H9 (cell line): ENCODE measurements around the gene PPP1CB. TPM values are rescaled to one million over a fixed set of nuclear protein-coding genes. Genes with fewer than 3 reads are reported as not detected.

Source experiments
- DNase-seq: peaks from one replicate; pipeline ENCODE4 v3.0.0-alpha.2; 2017
- H2AFZ ChIP-seq: one replicate; pipeline ENCODE4 v1.6.1; 2013; ENCODE audit warnings: mild to moderate bottlenecking, low read length, control low read depth, moderate library complexity
- H2AK5ac ChIP-seq: 2 replicates; pipeline ENCODE4 v1.6.1; 2013; ENCODE audit warnings: low read length, control low read depth, mixed read lengths; ENCODE audit not compliant: insufficient read length
- H2BK120ac ChIP-seq: one replicate; pipeline ENCODE4 v1.6.1; 2013; ENCODE audit warnings: low read depth, mild to moderate bottlenecking, low read length, control low read depth, inconsistent platforms; ENCODE audit not compliant: poor library complexity, severe bottlenecking
- H2BK12ac ChIP-seq: 2 replicates; pipeline ENCODE4 v1.6.1; 2013; ENCODE audit warnings: low read length, control low read depth, mixed read lengths, low read depth; ENCODE audit not compliant: insufficient read length
- H2BK15ac ChIP-seq: 2 replicates; pipeline ENCODE4 v1.6.1; 2013; ENCODE audit warnings: low read depth, low read length, control low read depth
- H2BK20ac ChIP-seq: one replicate; pipeline ENCODE4 v1.6.1; 2013; ENCODE audit warnings: low read depth, mild to moderate bottlenecking, low read length, control low read depth, inconsistent platforms; ENCODE audit not compliant: poor library complexity, severe bottlenecking
- H2BK5ac ChIP-seq: 2 replicates; pipeline ENCODE4 v1.6.1; 2013; ENCODE audit warnings: low read length, control low read depth, mixed read lengths; ENCODE audit not compliant: insufficient read length
- H3K14ac ChIP-seq: 2 replicates; pipeline ENCODE4 v1.6.1; 2013; ENCODE audit warnings: low read length, control low read depth; ENCODE audit not compliant: insufficient read depth
- H3K18ac ChIP-seq: 2 replicates; pipeline ENCODE4 v1.6.1; 2013; ENCODE audit warnings: low read depth, mild to moderate bottlenecking, mixed read lengths, low read length, control low read depth; ENCODE audit not compliant: insufficient read length
- H3K23ac ChIP-seq: 2 replicates; pipeline ENCODE4 v1.6.1; 2013; ENCODE audit warnings: low read length, control low read depth, mixed read lengths, low read depth; ENCODE audit not compliant: insufficient read length
- H3K23me2 ChIP-seq: 2 replicates; pipeline ENCODE4 v1.6.1; 2013; ENCODE audit warnings: low read depth, mild to moderate bottlenecking, mixed read lengths, low read length, control low read depth; ENCODE audit not compliant: insufficient read length, poor library complexity, severe bottlenecking
- H3K27ac ChIP-seq: 2 replicates; pipeline ENCODE4 v1.5.1; 2013; ENCODE audit warnings: low read length, control low read depth, mixed read lengths, low read depth; ENCODE audit not compliant: insufficient read length
- H3K27me3 ChIP-seq: 2 replicates; pipeline ENCODE4 v1.6.1; 2013; ENCODE audit warnings: low read length, control low read depth, inconsistent platforms; ENCODE audit not compliant: insufficient read depth
- H3K4ac ChIP-seq: 2 replicates; pipeline ENCODE4 v1.6.1; 2013; ENCODE audit warnings: low read depth, mild to moderate bottlenecking, control low read depth, inconsistent platforms, low read length, moderate library complexity
- H3K4me1 ChIP-seq: 2 replicates; pipeline ENCODE4 v1.6.1; 2013; ENCODE audit warnings: low read length, control low read depth, inconsistent platforms; ENCODE audit not compliant: insufficient read depth
- H3K4me2 ChIP-seq: 2 replicates; pipeline ENCODE4 v1.6.1; 2013; ENCODE audit warnings: low read length, control low read depth, mixed read lengths; ENCODE audit not compliant: insufficient read length, insufficient read depth
- H3K56ac ChIP-seq: 2 replicates; pipeline ENCODE4 v1.6.1; 2013; ENCODE audit warnings: low read depth, mild to moderate bottlenecking, mixed read lengths, low read length, control low read depth; ENCODE audit not compliant: insufficient read length
- H3K79me1 ChIP-seq: 2 replicates; pipeline ENCODE4 v1.6.1; 2013; ENCODE audit warnings: low read depth, mild to moderate bottlenecking, moderate library complexity, low read length, control low read depth, inconsistent platforms; ENCODE audit not compliant: insufficient read depth, poor library complexity, severe bottlenecking
- H3K79me2 ChIP-seq: 2 replicates; pipeline ENCODE4 v1.6.1; 2013; ENCODE audit warnings: low read length, control low read depth, inconsistent platforms; ENCODE audit not compliant: insufficient read depth
- H3K9ac ChIP-seq: 2 replicates; pipeline ENCODE4 v1.6.1; 2013; ENCODE audit warnings: low read length, control low read depth, mixed read lengths; ENCODE audit not compliant: insufficient read length; ENCODE audit errors: extremely low read depth
- H3K9me3 ChIP-seq: one replicate; pipeline ENCODE4 v1.6.1; 2013; ENCODE audit warnings: low read depth, low read length, inconsistent platforms; ENCODE audit not compliant: control insufficient read depth
- H3T11ph ChIP-seq: one replicate; pipeline ENCODE4 v1.6.1; 2013; ENCODE audit warnings: mild to moderate bottlenecking, low read length, control low read depth, inconsistent platforms
- H4K20me1 ChIP-seq: one replicate; pipeline ENCODE4 v1.6.1; 2013; ENCODE audit not compliant: control insufficient read depth, insufficient read length, insufficient read depth
- H4K5ac ChIP-seq: 2 replicates; pipeline ENCODE4 v1.6.1; 2013; ENCODE audit warnings: low read depth, mild to moderate bottlenecking, mixed read lengths, low read length, control low read depth; ENCODE audit not compliant: insufficient read length
- H4K8ac ChIP-seq: replicated peaks from 2 replicates; pipeline ENCODE4 v1.6.1; 2013; ENCODE audit warnings: low read length, control low read depth, mixed read lengths, low read depth; ENCODE audit not compliant: insufficient read length
- H4K91ac ChIP-seq: 2 replicates; pipeline ENCODE4 v1.6.1; 2013; ENCODE audit warnings: low read depth, mild to moderate bottlenecking, moderate library complexity, mixed read lengths, low read length, control low read depth; ENCODE audit not compliant: insufficient read length
- H3K27ac Mint-ChIP-seq, 3 experiments: 2 replicates in 2 of 3; 3 replicates in 1 of 3; pipeline ENCODE4 v1.8.0; 2020 to 2021; ENCODE audit warnings: mixed read lengths in 3 of 3, mild to moderate bottlenecking in 1 of 3, moderate library complexity in 1 of 3
- H3K27me3 Mint-ChIP-seq: 2 replicates; pipeline ENCODE4 v1.8.0; 2021; ENCODE audit warnings: low read depth, mild to moderate bottlenecking, moderate library complexity, mixed read lengths
- H3K36me3 Mint-ChIP-seq, 3 experiments: 2 replicates in 2 of 3; 3 replicates in 1 of 3; pipeline ENCODE4 v1.8.0; 2020 to 2021; ENCODE audit warnings: low read depth in 3 of 3, mixed read lengths in 3 of 3; ENCODE audit not compliant: insufficient read depth in 1 of 3
- H3K4me1 Mint-ChIP-seq, 2 experiments: 2 replicates each; pipeline ENCODE4 v1.8.0; 2020; ENCODE audit warnings: mixed read lengths in 2 of 2
- H3K4me3 Mint-ChIP-seq, 2 experiments: 2 replicates in 1 of 2; 3 replicates in 1 of 2; pipeline ENCODE4 v1.8.0; 2020 to 2021; ENCODE audit warnings: mild to moderate bottlenecking in 2 of 2, mixed read lengths in 2 of 2, moderate library complexity in 1 of 2
- H3K9me3 Mint-ChIP-seq, 2 experiments: 2 replicates in 1 of 2; 3 replicates in 1 of 2; pipeline ENCODE4 v1.8.0; 2020; ENCODE audit warnings: mild to moderate bottlenecking in 2 of 2, mixed read lengths in 2 of 2, moderate library complexity in 1 of 2
- CTCF ChIP-seq: fragments of 200-600 bp; sonication (generic); conservative IDR thresholded peaks from 3 replicates; pipeline ENCODE4 v1.8.0; 2021; ENCODE audit warnings: antibody characterized with exemption, mild to moderate bottlenecking
- whole genome bisulfite sequencing: extraction: QIAGEN DNeasy Blood & Tissue Kit; methylation state at CpG from one replicate; pipeline ENCODE4 v1.1.7; 2013; ENCODE audit warnings: missing lambda C conversion rate, low lambda C conversion rate, mixed read lengths; ENCODE audit not compliant: insufficient read length; ENCODE audit errors: extremely low coverage; 5-methylcytosine and 5-hydroxymethylcytosine counted together
- total RNA-seq: library from RNA; stranded (reverse); gene quantifications from 2 replicates; pipeline ENCODE4 v1.2.1, GENCODE V29; 2021

Gene PPP1CB
- total RNA-seq, 1 experiment from 2014 or later: 184 TPM

- Histone ChIP-seq H3K9ac (no peak overlapping the region), H2BK120ac (no peak overlapping the region), H2BK20ac (no peak overlapping the region), H3K18ac (no peak overlapping the region), H3K4me1 (no peaks in the 10 kb centered on the region; the same call in 1 of the 2 replicates), H3K79me2 (no peaks in the 10 kb centered on the region), H2BK12ac (no peak overlapping the region), H3K4ac (no peak overlapping the region), H3K27ac (no peak overlapping the region), H2BK15ac (no peak overlapping the region), H3K23ac (no peak overlapping the region), H4K20me1 (no peaks in the 10 kb centered on the region), H3K14ac (no peak overlapping the region), H2AFZ (no peak overlapping the region), H3K79me1 (no peaks in the 10 kb centered on the region), H3K23me2 (no peaks in the 10 kb centered on the region), H4K91ac (no peak overlapping the region), H3K56ac (no peak overlapping the region), H2AK5ac (no peak overlapping the region), H4K5ac (no peak overlapping the region), H4K8ac (no peak overlapping the region), H3K27me3 (no peaks in the 10 kb centered on the region), H3T11ph (no peak overlapping the region), H3K4me2 (no peak overlapping the region), H3K9me3 (no peaks in the 10 kb centered on the region), H2BK5ac (no peak overlapping the region)
- no peaks in the 10 kb centered on the region; the same call in none of the 2 replicates for H3K27me3 Mint-ChIP-seq
- no CpG with 5 or more reads among the region's 3 CpGs for WGBS
- H3K9me3 Mint-ChIP-seq: no peaks in the 10 kb centered on the region; a peak in 3 of 5 replicates
- no peak for DNase-seq
- H3K36me3 Mint-ChIP-seq: no peaks in the 10 kb centered on the region
- no peak overlapping the region for H3K4me3 Mint-ChIP-seq
- TF ChIP-seq CTCF: no peak
- peaks cover 3 to 9% of the 10 kb centered on the region in 2 experiments for H3K4me1 Mint-ChIP-seq
- no peak overlapping the region for H3K27ac Mint-ChIP-seq
These were observed 31.3 kb upstream of the PPP1CB start for GRCh38 chr2:28720345-28720744.
